Measurements from ENCODE around the gene CENPU. TPM values are rescaled to one million over a fixed set of nuclear protein-coding genes. Genes with fewer than 3 reads are reported as not detected.

The CENPU gene
- total RNA-seq, 1 experiment from 2014 or later: 124 TPM

GRCh38 chr4:184728858-184729257, 5.0 kb downstream of the CENPU start:
- H3K4me3 Mint-ChIP-seq: no peak overlapping the region
- H3K9ac ChIP-seq (ENCODE audit: extremely low read depth, insufficient read length, low read length): no peak overlapping the region

More at GRCh38 chr4:184728858-184729257, 5.0 kb downstream of the CENPU start:
- Histone ChIP-seq H3K18ac (ENCODE audit: insufficient read length, low read depth, low read length) (no peak overlapping the region), H2BK5ac (ENCODE audit: insufficient read length, low read length) (no peak overlapping the region), H2BK15ac (ENCODE audit: low read depth, low read length) (no peak overlapping the region), H3K23ac (ENCODE audit: insufficient read length, low read depth, low read length) (no peak overlapping the region), H3K23me2 (ENCODE audit: insufficient read length, low read depth, low read length, poor library complexity, severe bottlenecking) (peaks cover 4% of the 10 kb centered on the region), H4K8ac (replicated peaks; ENCODE audit: insufficient read length, low read depth, low read length) (no peak overlapping the region), H4K20me1 (ENCODE audit: control insufficient read depth, insufficient read depth, insufficient read length) (no peaks in the 10 kb centered on the region), H3K4me1 (ENCODE audit: insufficient read depth, low read length) (no peaks in the 10 kb centered on the region), H3K27ac (ENCODE audit: insufficient read length, low read depth, low read length) (no peak overlapping the region), H4K5ac (ENCODE audit: insufficient read length, low read depth, low read length) (no peak overlapping the region), H2BK12ac (ENCODE audit: insufficient read length, low read depth, low read length) (no peak overlapping the region), H3K79me1 (ENCODE audit: insufficient read depth, low read depth, low read length, poor library complexity, severe bottlenecking) (peaks cover 6% of the 10 kb centered on the region), H3K4ac (ENCODE audit: low read depth, low read length) (no peak overlapping the region), H3K14ac (ENCODE audit: insufficient read depth, low read length) (no peak overlapping the region), H2AFZ (ENCODE audit: low read length) (no peak overlapping the region), H3K56ac (ENCODE audit: insufficient read length, low read depth, low read length) (no peak overlapping the region), H3T11ph (ENCODE audit: low read length) (no peak overlapping the region), H3K4me2 (ENCODE audit: insufficient read depth, insufficient read length, low read length) (no peak overlapping the region), H4K91ac (ENCODE audit: insufficient read length, low read depth, low read length) (no peak overlapping the region), H2AK5ac (ENCODE audit: insufficient read length, low read length) (no peak overlapping the region), H3K9me3 (ENCODE audit: control insufficient read depth, low read depth, low read length) (no peaks in the 10 kb centered on the region), H2BK20ac (ENCODE audit: low read depth, low read length, poor library complexity, severe bottlenecking) (no peak overlapping the region), H3K27me3 (ENCODE audit: insufficient read depth, low read length) (no peaks in the 10 kb centered on the region), H3K79me2 (ENCODE audit: insufficient read depth, low read length) (peaks cover 17% of the 10 kb centered on the region; the same call in 1 of the 2 replicates), H2BK120ac (ENCODE audit: low read depth, low read length, poor library complexity, severe bottlenecking) (no peak overlapping the region)
- TF ChIP-seq, protein P1, sequence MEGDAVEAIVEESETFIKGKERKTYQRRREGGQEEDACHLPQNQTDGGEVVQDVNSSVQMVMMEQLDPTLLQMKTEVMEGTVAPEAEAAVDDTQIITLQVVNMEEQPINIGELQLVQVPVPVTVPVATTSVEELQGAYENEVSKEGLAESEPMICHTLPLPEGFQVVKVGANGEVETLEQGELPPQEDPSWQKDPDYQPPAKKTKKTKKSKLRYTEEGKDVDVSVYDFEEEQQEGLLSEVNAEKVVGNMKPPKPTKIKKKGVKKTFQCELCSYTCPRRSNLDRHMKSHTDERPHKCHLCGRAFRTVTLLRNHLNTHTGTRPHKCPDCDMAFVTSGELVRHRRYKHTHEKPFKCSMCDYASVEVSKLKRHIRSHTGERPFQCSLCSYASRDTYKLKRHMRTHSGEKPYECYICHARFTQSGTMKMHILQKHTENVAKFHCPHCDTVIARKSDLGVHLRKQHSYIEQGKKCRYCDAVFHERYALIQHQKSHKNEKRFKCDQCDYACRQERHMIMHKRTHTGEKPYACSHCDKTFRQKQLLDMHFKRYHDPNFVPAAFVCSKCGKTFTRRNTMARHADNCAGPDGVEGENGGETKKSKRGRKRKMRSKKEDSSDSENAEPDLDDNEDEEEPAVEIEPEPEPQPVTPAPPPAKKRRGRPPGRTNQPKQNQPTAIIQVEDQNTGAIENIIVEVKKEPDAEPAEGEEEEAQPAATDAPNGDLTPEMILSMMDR (conservative IDR thresholded peaks at IDR 0.05): no peak
- no peak for DNase-seq
- Mint-ChIP-seq H3K36me3 (ENCODE audit: insufficient read depth in 1 of 3, low read depth in 3 of 3) (peaks cover 43 to 87% (median 79%) of the 10 kb centered on the region in 3 experiments), H3K27ac (no peak overlapping the region), H3K9me3 (no peaks in the 10 kb centered on the region), H3K27me3 (ENCODE audit: low read depth) (no peaks in the 10 kb centered on the region), H3K4me1 (peaks cover 21 to 25% of the 10 kb centered on the region in 2 experiments)
- no CpG with 5 or more reads among the region's 2 CpGs for WGBS (ENCODE audit: extremely low coverage, insufficient read length, low lambda C conversion rate)

All from H9 (cell line).